H1 (cell line): ENCODE results near the gene LRRC2. TPM values are rescaled to one million over a fixed set of nuclear protein-coding genes. Genes with fewer than 3 reads are reported as not detected.

ENCODE experiments used
- CTBP2 ChIP-seq: IDR thresholded peaks from 2 replicates; pipeline ENCODE4 v1.7.0; 2011; ENCODE audit warnings: borderline replicate concordance, mild to moderate bottlenecking, moderate library complexity, mixed read lengths, low read length; ENCODE audit not compliant: insufficient read depth, insufficient read length
- GABPA ChIP-seq: IDR thresholded peaks from 2 replicates; pipeline ENCODE4 v1.6.1; 2011; ENCODE audit warnings: mild to moderate bottlenecking, low read length, moderate library complexity, borderline replicate concordance; ENCODE audit not compliant: insufficient read depth
- JUN ChIP-seq: IDR thresholded peaks from 2 replicates; pipeline ENCODE4 v1.6.1; 2011; ENCODE audit warnings: low read depth, mild to moderate bottlenecking, improper control_type of control experiment, low read length
- POLR2A ChIP-seq, 2 experiments: IDR thresholded peaks; 1 replicate in 1 of 2; 2 replicates in 1 of 2; pipeline ENCODE4 v1.6.1; 2011; ENCODE audit warnings: low read depth in 2 of 2, low read length in 2 of 2, mild to moderate bottlenecking in 2 of 2; ENCODE audit errors: control extremely low read depth in 1 of 2
- RFX5 ChIP-seq: IDR thresholded peaks from 2 replicates; pipeline ENCODE4 v1.6.1; 2011; ENCODE audit warnings: low read depth, low read length, improper control_type of control experiment, borderline replicate concordance
- SIRT6 ChIP-seq: IDR thresholded peaks from one replicate; pipeline ENCODE4 v1.7.1; 2012; ENCODE audit warnings: low read length, inconsistent platforms
- polyA plus RNA-seq, 7 experiments: library from polyadenylated mRNA; depleted of rRNA in 3 of 7; stranded (reverse) in 5 of 7; unstranded in 2 of 7; fragments of >200 nt in 5 of 7; fragments of 200-250 nt in 2 of 7; gene quantifications; 1 replicate in 5 of 7; 2 replicates in 1 of 7; 4 replicates in 1 of 7; pipeline versions ENCODE4 v1.2.1 to v1.2.3, GENCODE V29; 2011 to 2013; ENCODE audit warnings: missing spikeins in 2 of 7, mixed read lengths in 2 of 7
- total RNA-seq: library from RNA; stranded (reverse); fragmentation: NEBNext Ultra II Directional; extraction: Animal tissue kit (Norgen Biotek cat#: 25700); gene quantifications from 2 replicates; pipeline ENCODE4 v1.2.1, GENCODE V29; 2021

Gene LRRC2
- total and polyA plus RNA-seq, 2 of the 8 experiments (the other 6 are each of a cell fraction or from before 2014, with no cell fraction given) = 1.4 to 6.4 TPM

GRCh38 chr3:46614431-46614830, 48.3 kb upstream of the LRRC2 start (continued):
- TF ChIP-seq GABPA = no peak
- no peak for TF ChIP-seq CTBP2
- TF ChIP-seq POLR2A (IDR thresholded peaks at IDR 0.05; ENCODE audit: control extremely low read depth in 1 of 2, low read depth in 2 of 2, low read length in 2 of 2) = no peak
- TF ChIP-seq JUN = no peak
- no peak for TF ChIP-seq SIRT6
- TF ChIP-seq RFX5 = no peak
- TF ChIP-seq, all 59 proteins: peak for 0
